Loucy (cell line): ENCODE data around the gene BOLA3.

Experiments used
- CTCF ChIP-seq: fragments of 200-600 bp; sonication (generic); conservative IDR thresholded peaks from 2 replicates; pipeline ENCODE4 v1.5.1; 2014; ENCODE audit warnings: mild to moderate bottlenecking, antibody characterized with exemption, low read length
- EZH2phosphoT487 ChIP-seq: fragments of 200-600 bp; IDR thresholded peaks from 2 replicates; pipeline ENCODE4 v1.6.1; 2018; ENCODE audit warnings: antibody characterized with exemption, mild to moderate bottlenecking, moderate library complexity, borderline replicate concordance

- TF ChIP-seq CTCF, result no peak
- TF ChIP-seq EZH2phosphoT487, result no peak
Measured at GRCh38 chr2:74093840-74094239, 53.9 kb downstream of the BOLA3 start.
